ENCODE data around the gene KBTBD7. TPM values are rescaled to one million over a fixed set of nuclear protein-coding genes. Genes with fewer than 3 reads are reported as not detected.

Gene KBTBD7
- total RNA-seq, 1 experiment from 2014 or later, result 12.9 TPM

DNA sequence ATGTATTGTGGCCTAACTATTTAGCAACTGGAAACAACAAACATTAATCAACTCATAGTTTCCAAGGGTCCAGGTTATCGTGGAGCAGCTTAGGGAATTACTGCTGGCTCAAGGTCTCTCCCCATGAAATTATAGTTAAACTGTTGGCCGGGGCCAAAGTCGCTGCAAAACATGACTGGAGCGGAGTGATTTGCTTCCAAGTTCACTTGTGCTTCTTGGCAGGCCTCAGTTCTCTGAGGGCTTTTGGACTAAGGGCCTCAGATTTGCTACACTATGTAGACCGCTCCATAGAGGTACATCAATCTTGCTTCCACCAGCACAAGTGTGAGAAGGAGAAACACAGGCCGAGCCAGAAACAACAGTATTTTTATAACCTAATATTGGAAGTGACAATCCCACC lies 9.4 kb upstream of the KBTBD7 start:
- H3K4me2 ChIP-seq (ENCODE audit: insufficient read depth, insufficient read length, low read length), result no peak overlapping the region
- H2AK5ac ChIP-seq (ENCODE audit: insufficient read length, low read length), result no peak overlapping the region
- H2BK120ac ChIP-seq (ENCODE audit: low read depth, low read length, poor library complexity, severe bottlenecking), result no peak overlapping the region
- H3K79me2 ChIP-seq (ENCODE audit: insufficient read depth, low read length), result no peaks in the 10 kb centered on the region
- H3K36me3 Mint-ChIP-seq (ENCODE audit: insufficient read depth in 1 of 3, low read depth in 3 of 3), result no peaks in the 10 kb centered on the region
- no peak overlapping the region for H2BK12ac ChIP-seq (ENCODE audit: insufficient read length, low read depth, low read length)
- H3K27ac Mint-ChIP-seq, result no peak overlapping the region
- H3K14ac ChIP-seq (ENCODE audit: insufficient read depth, low read length), result no peak overlapping the region
- no peak overlapping the region for H3K4ac ChIP-seq (ENCODE audit: low read depth, low read length)
- WGBS (ENCODE audit: extremely low coverage, insufficient read length, low lambda C conversion rate), result no CpG with 5 or more reads among the region's 6 CpGs
- no peaks in the 10 kb centered on the region for H3K27me3 ChIP-seq (ENCODE audit: insufficient read depth, low read length)
- no peaks in the 10 kb centered on the region for H4K20me1 ChIP-seq (ENCODE audit: control insufficient read depth, insufficient read depth, insufficient read length)
- H3K4me3 Mint-ChIP-seq, result no peak overlapping the region
- no peaks in the 10 kb centered on the region for H3K27me3 Mint-ChIP-seq (ENCODE audit: low read depth)
- DNase-seq, result no peak
- TF ChIP-seq, protein P1, sequence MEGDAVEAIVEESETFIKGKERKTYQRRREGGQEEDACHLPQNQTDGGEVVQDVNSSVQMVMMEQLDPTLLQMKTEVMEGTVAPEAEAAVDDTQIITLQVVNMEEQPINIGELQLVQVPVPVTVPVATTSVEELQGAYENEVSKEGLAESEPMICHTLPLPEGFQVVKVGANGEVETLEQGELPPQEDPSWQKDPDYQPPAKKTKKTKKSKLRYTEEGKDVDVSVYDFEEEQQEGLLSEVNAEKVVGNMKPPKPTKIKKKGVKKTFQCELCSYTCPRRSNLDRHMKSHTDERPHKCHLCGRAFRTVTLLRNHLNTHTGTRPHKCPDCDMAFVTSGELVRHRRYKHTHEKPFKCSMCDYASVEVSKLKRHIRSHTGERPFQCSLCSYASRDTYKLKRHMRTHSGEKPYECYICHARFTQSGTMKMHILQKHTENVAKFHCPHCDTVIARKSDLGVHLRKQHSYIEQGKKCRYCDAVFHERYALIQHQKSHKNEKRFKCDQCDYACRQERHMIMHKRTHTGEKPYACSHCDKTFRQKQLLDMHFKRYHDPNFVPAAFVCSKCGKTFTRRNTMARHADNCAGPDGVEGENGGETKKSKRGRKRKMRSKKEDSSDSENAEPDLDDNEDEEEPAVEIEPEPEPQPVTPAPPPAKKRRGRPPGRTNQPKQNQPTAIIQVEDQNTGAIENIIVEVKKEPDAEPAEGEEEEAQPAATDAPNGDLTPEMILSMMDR (conservative IDR thresholded peaks at IDR 0.05), result no peak
- no peak overlapping the region for H2AFZ ChIP-seq (ENCODE audit: low read length)
- no peak overlapping the region for H3K27ac ChIP-seq (ENCODE audit: insufficient read length, low read depth, low read length)
- no peaks in the 10 kb centered on the region for H3K23me2 ChIP-seq (ENCODE audit: insufficient read length, low read depth, low read length, poor library complexity, severe bottlenecking)
- H2BK15ac ChIP-seq (ENCODE audit: low read depth, low read length), result no peak overlapping the region
- no peak overlapping the region for H3T11ph ChIP-seq (ENCODE audit: low read length)
- H3K18ac ChIP-seq (ENCODE audit: insufficient read length, low read depth, low read length), result no peak overlapping the region
- no peaks in the 10 kb centered on the region for H3K4me1 Mint-ChIP-seq
- peaks cover 10 to 18% of the 10 kb centered on the region in 2 experiments for H3K9me3 Mint-ChIP-seq
- H4K91ac ChIP-seq (ENCODE audit: insufficient read length, low read depth, low read length), result no peak overlapping the region
- no peak overlapping the region for H3K23ac ChIP-seq (ENCODE audit: insufficient read length, low read depth, low read length)
- no peak overlapping the region for H4K8ac ChIP-seq (replicated peaks; ENCODE audit: insufficient read length, low read depth, low read length)
- no peak overlapping the region for H3K9ac ChIP-seq (ENCODE audit: extremely low read depth, insufficient read length, low read length)
- no peaks in the 10 kb centered on the region for H3K4me1 ChIP-seq (ENCODE audit: insufficient read depth, low read length)
- H2BK5ac ChIP-seq (ENCODE audit: insufficient read length, low read length), result no peak overlapping the region
- H2BK20ac ChIP-seq (ENCODE audit: low read depth, low read length, poor library complexity, severe bottlenecking), result no peak overlapping the region
- H3K9me3 ChIP-seq (ENCODE audit: control insufficient read depth, low read depth, low read length), result no peaks in the 10 kb centered on the region
- H3K56ac ChIP-seq (ENCODE audit: insufficient read length, low read depth, low read length), result no peak overlapping the region
- H3K79me1 ChIP-seq (ENCODE audit: insufficient read depth, low read depth, low read length, poor library complexity, severe bottlenecking), result no peaks in the 10 kb centered on the region
- no peak overlapping the region for H4K5ac ChIP-seq (ENCODE audit: insufficient read length, low read depth, low read length)

Data from H9 (cell line).